ENCODE results near the gene KRTAP4-12. TPM values are rescaled to one million over a fixed set of nuclear protein-coding genes. Genes with fewer than 3 reads are reported as not detected.
"Not testable (repeated sequence)": the region's sequence is repeated elsewhere in the genome, so short reads cannot be mapped to it uniquely, and the experiment has no call there.

Gene KRTAP4-12
- total and polyA plus RNA-seq, 10 of the 15 experiments (the other 5 are each of a cell fraction or from before 2014, with no cell fraction given): not detected

GRCh38 chr17:41105347-41105746, 18.6 kb downstream of the KRTAP4-12 start, which contains the start of gene KRTAP4-9:
TSS of gene KRTAP4-9 (plus strand) at chr17:41105389. CDS start at chr17:41105389, 0 bp downstream.
- H3K36me3 ChIP-seq (ENCODE audit: control insufficient read depth in 2 of 2, insufficient read depth in 2 of 2, low read length in 1 of 2); RAD21 ChIA-PET (ENCODE audit: unreplicated experiment); H3K4me1 ChIP-seq (ENCODE audit: control insufficient read depth, insufficient read depth, low read length); intact Hi-C loops (cut with micrococcal nuclease; ENCODE audit: unreplicated experiment); H3K9me3 ChIP-seq (replicated peaks; ENCODE audit: control insufficient read depth, insufficient read depth, low read length); ATAC-seq; H3K4me2 ChIP-seq (ENCODE audit: control insufficient read depth, insufficient read depth); H3K27me3 ChIP-seq (replicated peaks in 1 of 2; ENCODE audit: control insufficient read depth in 2 of 2, insufficient read depth in 2 of 2, low read length in 1 of 2); H3K4me3 ChIP-seq; H3K79me2 ChIP-seq (ENCODE audit: control insufficient read depth, insufficient read depth, low read length); CTCF ChIA-PET; SMC1A ChIA-PET (ENCODE audit: uncharacterized antibody, unreplicated experiment); in situ Hi-C loops (cut with MboI); H3K9ac ChIP-seq (ENCODE audit: control insufficient read depth, insufficient read depth, low read length); POLR2A ChIA-PET; H3K27ac ChIP-seq (ENCODE audit: control insufficient read depth, insufficient read depth); FAIRE-seq; BruUV-seq (replicated peaks); H4K20me1 ChIP-seq (ENCODE audit: control insufficient read depth, insufficient read depth); DNase-seq (ENCODE audit: low read depth, low spot score); H2AFZ ChIP-seq (ENCODE audit: control insufficient read depth, low read depth, low read length): not testable (repeated sequence)
- WGBS (ENCODE audit: insufficient coverage, insufficient replicate concordance, low lambda C conversion rate, missing lambda C conversion rate): 22% methylated on average over 10 of the region's 10 CpGs

GRCh38 chr17:41104386-41105038, 19.5 kb downstream of the KRTAP4-12 start:
- SMC1A ChIA-PET (ENCODE audit: uncharacterized antibody, unreplicated experiment); DNase-seq (ENCODE audit: low read depth, low spot score); CTCF ChIA-PET; H2AFZ ChIP-seq (ENCODE audit: control insufficient read depth, low read depth, low read length); POLR2A ChIA-PET; H3K36me3 ChIP-seq (ENCODE audit: control insufficient read depth in 2 of 2, insufficient read depth in 2 of 2, low read length in 1 of 2); FAIRE-seq; H3K9ac ChIP-seq (ENCODE audit: control insufficient read depth, insufficient read depth, low read length); H3K79me2 ChIP-seq (ENCODE audit: control insufficient read depth, insufficient read depth, low read length); H3K4me1 ChIP-seq (ENCODE audit: control insufficient read depth, insufficient read depth, low read length); H3K9me3 ChIP-seq (replicated peaks; ENCODE audit: control insufficient read depth, insufficient read depth, low read length); H3K27ac ChIP-seq (ENCODE audit: control insufficient read depth, insufficient read depth); BruUV-seq (replicated peaks); in situ Hi-C loops (cut with MboI); H4K20me1 ChIP-seq (ENCODE audit: control insufficient read depth, insufficient read depth); H3K4me2 ChIP-seq (ENCODE audit: control insufficient read depth, insufficient read depth); RAD21 ChIA-PET (ENCODE audit: unreplicated experiment); H3K27me3 ChIP-seq (replicated peaks in 1 of 2; ENCODE audit: control insufficient read depth in 2 of 2, insufficient read depth in 2 of 2, low read length in 1 of 2); ATAC-seq; intact Hi-C loops (cut with micrococcal nuclease; ENCODE audit: unreplicated experiment); H3K4me3 ChIP-seq: not testable (repeated sequence)
- WGBS (ENCODE audit: insufficient coverage, insufficient replicate concordance, low lambda C conversion rate, missing lambda C conversion rate): 0% methylated on average over 2 of the region's 2 CpGs

All from GM12878 (cell line).